ENCODE results near the gene STX12. TPM values are rescaled to one million over a fixed set of nuclear protein-coding genes. Genes with fewer than 3 reads are reported as not detected.
"Not testable (repeated sequence)": the region's sequence is repeated elsewhere in the genome, so short reads cannot be mapped to it uniquely, and the experiment has no call there.

STX12 gene
- total RNA-seq, 1 donor from 2014 or later = 78.8 TPM

GRCh38 chr1:27868932-27869718, 96.1 kb downstream of the STX12 start:
- DNase-seq (ENCODE audit: low spot score) = no peak

GRCh38 chr1:27869719-27870085, 96.7 kb downstream of the STX12 start:
- no peak for DNase-seq (ENCODE audit: low spot score)

- DNase-seq (ENCODE audit: low spot score) = not testable (repeated sequence)
Measured at GRCh38 chr1:27871076-27871475, 98.1 kb downstream of the STX12 start.

DNA sequence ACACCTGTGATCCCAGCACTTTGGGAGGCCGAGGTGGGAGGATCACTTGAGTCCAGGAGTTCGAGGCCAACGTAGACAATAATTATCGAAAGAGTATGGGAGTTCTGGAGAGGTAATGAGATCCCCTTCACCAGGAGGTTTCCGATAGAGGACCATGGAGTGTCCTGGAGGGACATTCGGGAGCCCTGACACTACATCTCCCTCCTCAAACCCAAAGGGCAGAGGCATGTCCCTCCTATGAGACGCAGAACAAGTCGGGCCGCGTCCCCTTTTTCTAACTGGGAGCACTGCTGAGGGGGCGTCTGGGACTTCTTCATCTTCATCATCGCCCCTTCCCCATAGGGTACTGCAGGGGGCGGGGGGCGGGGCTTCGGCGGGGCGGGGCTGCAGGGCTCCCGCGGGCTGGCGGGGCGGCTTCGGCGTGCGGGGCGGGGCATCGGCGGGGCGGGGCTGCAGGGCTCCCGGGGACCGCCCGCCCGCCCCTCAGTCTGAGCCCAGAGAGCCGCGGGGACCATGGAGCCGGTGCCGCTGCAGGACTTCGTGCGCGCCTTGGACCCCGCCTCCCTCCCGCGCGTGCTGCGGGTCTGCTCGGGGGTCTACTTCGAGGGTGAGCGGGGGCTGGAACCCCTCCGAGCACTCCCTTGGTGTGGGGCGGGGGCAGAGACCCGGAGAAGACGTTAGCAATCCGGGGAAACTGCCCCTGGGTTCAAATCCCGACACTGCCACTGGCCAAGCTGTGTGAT, 99.2 kb downstream of the STX12 start, which contains the start of gene THEMIS2:
TSS of gene THEMIS2 (plus strand) at position 486 of the 743 bp plus-strand sequence. CDS start at position 514, 28 bp downstream.
- peak; percentile 48 for DNase-seq (ENCODE audit: low spot score)

- no peak for DNase-seq (ENCODE audit: low spot score)
Measured at GRCh38 chr1:27872802-27873551, 100.0 kb downstream of the STX12 start.

DNA sequence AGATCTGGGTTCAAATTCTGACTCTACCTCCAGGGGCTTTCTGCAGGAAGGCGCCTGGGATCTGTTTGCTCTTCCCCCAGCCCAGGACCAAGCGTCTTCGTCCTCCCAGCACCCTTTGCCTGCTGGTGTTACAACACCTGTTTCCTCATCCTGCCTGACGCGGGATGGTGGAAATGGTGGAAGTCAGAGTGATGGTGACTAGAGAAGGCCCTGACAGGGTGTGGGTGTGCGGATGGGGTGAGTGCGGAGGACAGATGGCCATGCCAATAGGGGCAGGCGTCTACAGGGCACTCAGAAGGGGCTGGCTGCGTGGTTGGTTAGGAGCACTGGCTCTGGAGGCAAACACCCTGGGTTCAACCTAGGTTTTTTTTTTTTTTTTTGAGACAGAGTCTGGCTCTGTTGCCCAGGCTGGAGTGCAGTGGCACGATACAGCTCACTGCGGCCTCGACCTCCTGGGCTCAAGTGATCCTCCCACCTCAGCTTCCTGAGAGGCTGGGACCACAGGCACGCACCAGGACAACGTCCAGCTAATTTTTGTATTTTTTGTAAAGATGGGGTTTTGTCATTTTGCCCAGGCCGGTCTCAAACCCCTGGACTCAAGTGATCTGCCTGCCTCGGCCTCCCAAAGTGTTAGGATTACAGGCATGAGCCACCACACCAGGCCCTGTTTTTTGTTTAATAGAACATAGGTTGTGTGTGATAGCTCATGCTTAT, 100.8 kb downstream of the STX12 start:
- DNase-seq (ENCODE audit: low spot score) = no peak

Other genes with a start within 250 kb of the STX12 start
- 61.6 TPM for gene AHDC1, start 169.1 kb upstream of the STX12 start, total RNA-seq
- gene FGR, start 138.0 kb upstream of the STX12 start, total RNA-seq = 7.6 TPM
- gene IFI6, start 101.0 kb upstream of the STX12 start, total RNA-seq = 302 TPM
- 16.8 TPM for gene FAM76A, start 47.3 kb upstream of the STX12 start, total RNA-seq
- gene PPP1R8, start 57.6 kb downstream of the STX12 start, total RNA-seq = 36.5 TPM
- 18.3 TPM for gene THEMIS2, start 99.3 kb downstream of the STX12 start, total RNA-seq
- 25.6 TPM for gene RPA2, start 141.4 kb downstream of the STX12 start, total RNA-seq
- gene SMPDL3B, start 161.8 kb downstream of the STX12 start, total RNA-seq = 7.0 TPM
- gene XKR8, start 186.8 kb downstream of the STX12 start, total RNA-seq = 10.9 TPM